GM19324 (cell line): ENCODE results near the gene ANO3.

ENCODE experiments used
- ATAC-seq: cut with Tn5 transposase; IDR thresholded peaks from one replicate; pipeline ENCODE4 v1.9.1; 2021; ENCODE audit warnings: mild to moderate bottlenecking, moderate library complexity; ENCODE audit not compliant: unreplicated experiment, low FRiP score

Gene ANO3

GRCh38 chr11:26700574-26701235 lies 368.8 kb downstream of the ANO3 start:
- no peak for ATAC-seq

- ATAC-seq = no peak
Measured at GRCh38 chr11:26702406-26702805, 370.5 kb downstream of the ANO3 start.

- no peak for ATAC-seq
Measured at GRCh38 chr11:26703411-26704191, 371.7 kb downstream of the ANO3 start.

- ATAC-seq = no peak
Measured at GRCh38 chr11:26704249-26704648, 372.3 kb downstream of the ANO3 start.

GRCh38 chr11:26706181-26706580 lies 374.3 kb downstream of the ANO3 start:
- ATAC-seq = no peak

GRCh38 chr11:26708736-26709456 lies 377.0 kb downstream of the ANO3 start:
- no peak for ATAC-seq

- ATAC-seq = no peak
Measured at GRCh38 chr11:26710489-26710888, 378.6 kb downstream of the ANO3 start.

- no peak for ATAC-seq
Measured at GRCh38 chr11:26712497-26712896, 380.6 kb downstream of the ANO3 start.
